BE2C (cell line): ENCODE measurements around the gene FOXP4.

Source experiments
- DNase-seq: peaks from one replicate; pipeline ENCODE4 v3.0.0-alpha.2; 2020
- H3K27me3 ChIP-seq: fragments of 250-450 bp; sonication (Bioruptor Pico); 2 replicates; pipeline ENCODE4 v1.5.1; 2020; ENCODE audit warnings: mild to moderate bottlenecking
- H3K36me3 ChIP-seq: fragments of 250-450 bp; sonication (Bioruptor Pico); 2 replicates; pipeline ENCODE4 v1.5.1; 2020; ENCODE audit warnings: mild to moderate bottlenecking
- H3K4me1 ChIP-seq: fragments of 250-450 bp; sonication (Bioruptor Pico); 2 replicates; pipeline ENCODE4 v1.5.1; 2020
- H3K4me3 ChIP-seq: 2 replicates; pipeline ENCODE4 v1.5.1; 2011; ENCODE audit warnings: low read depth, low read length
- H3K9me3 ChIP-seq: fragments of 250-450 bp; sonication (Bioruptor Pico); 2 replicates; pipeline ENCODE4 v1.5.1; 2020
- TF ChIP-seq, protein P1 (sequence below): IDR thresholded peaks from 2 replicates; pipeline ENCODE4 v1.5.1; 2012; ENCODE audit warnings: mild to moderate bottlenecking, low read depth, low read length

The FOXP4 gene

DNA sequence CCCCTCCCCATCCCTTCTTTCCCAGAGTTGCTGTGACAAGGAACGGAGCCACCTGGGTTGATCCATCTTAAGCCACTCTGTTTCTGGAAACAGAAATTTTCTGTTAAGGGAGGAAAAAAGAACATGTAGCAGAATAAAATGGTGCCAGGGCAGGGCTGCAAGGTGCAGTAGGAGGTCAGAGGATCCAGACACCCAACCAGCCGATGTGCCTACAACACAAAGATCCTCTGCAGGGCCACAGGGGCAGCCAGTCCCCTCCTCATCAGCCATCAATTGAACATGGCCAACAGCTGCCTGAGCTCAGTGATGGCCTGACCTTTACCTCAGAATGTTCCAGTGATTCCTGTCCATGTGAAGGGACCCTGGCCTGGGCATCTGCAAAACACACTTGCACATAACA, 103.9 kb downstream of the FOXP4 start:
- no peak for DNase-seq
- no peak overlapping the region for H3K4me3 ChIP-seq
- no peaks in the 10 kb centered on the region for H3K27me3 ChIP-seq
- no peaks in the 10 kb centered on the region for H3K4me1 ChIP-seq
- no peaks in the 10 kb centered on the region for H3K36me3 ChIP-seq
- TF ChIP-seq, protein P1, sequence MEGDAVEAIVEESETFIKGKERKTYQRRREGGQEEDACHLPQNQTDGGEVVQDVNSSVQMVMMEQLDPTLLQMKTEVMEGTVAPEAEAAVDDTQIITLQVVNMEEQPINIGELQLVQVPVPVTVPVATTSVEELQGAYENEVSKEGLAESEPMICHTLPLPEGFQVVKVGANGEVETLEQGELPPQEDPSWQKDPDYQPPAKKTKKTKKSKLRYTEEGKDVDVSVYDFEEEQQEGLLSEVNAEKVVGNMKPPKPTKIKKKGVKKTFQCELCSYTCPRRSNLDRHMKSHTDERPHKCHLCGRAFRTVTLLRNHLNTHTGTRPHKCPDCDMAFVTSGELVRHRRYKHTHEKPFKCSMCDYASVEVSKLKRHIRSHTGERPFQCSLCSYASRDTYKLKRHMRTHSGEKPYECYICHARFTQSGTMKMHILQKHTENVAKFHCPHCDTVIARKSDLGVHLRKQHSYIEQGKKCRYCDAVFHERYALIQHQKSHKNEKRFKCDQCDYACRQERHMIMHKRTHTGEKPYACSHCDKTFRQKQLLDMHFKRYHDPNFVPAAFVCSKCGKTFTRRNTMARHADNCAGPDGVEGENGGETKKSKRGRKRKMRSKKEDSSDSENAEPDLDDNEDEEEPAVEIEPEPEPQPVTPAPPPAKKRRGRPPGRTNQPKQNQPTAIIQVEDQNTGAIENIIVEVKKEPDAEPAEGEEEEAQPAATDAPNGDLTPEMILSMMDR: no peak
- no peaks in the 10 kb centered on the region for H3K9me3 ChIP-seq

DNA sequence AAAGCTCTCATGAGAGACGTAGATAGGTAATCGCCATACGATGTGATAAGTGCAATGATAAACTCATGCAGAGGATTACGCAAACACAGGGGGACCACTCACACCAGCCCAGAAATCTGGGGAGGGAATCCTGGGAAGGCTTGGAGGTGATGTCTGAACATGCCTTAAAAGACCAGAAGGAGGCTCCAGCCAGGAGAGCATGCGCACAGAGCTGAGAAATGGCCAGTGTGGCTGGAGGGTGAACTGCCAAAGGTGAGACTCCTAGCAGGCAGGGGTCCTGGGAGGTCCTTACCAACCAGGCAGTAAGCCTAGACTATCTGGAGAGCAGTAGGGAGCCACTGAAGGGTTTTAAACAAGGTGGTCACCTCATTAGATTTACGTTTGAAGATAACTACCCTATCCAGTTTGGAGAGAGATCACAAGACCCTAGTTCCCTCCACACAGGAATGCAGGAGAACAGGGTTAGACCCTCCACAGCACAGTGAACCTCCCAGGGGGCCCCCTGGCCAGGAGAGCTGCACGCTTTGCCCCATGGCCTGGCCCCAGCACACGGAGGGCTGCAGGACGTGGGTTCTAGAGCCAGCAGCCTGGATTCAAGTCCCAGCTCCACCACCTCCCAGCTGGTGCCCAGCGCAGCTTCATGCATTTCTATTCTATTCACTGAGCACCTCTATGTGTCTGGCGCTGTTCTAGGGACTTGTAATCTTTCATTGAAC, 105.2 kb downstream of the FOXP4 start:
- TF ChIP-seq, protein P1: no peak; the same call in 1 of the 2 replicates
- H3K9me3 ChIP-seq: no peaks in the 10 kb centered on the region
- no peak for DNase-seq
- H3K36me3 ChIP-seq: no peaks in the 10 kb centered on the region
- no peaks in the 10 kb centered on the region for H3K27me3 ChIP-seq
- no peak overlapping the region for H3K4me3 ChIP-seq
- H3K4me1 ChIP-seq: no peaks in the 10 kb centered on the region
